ENCODE data around the gene GAS2. TPM values are rescaled to one million over a fixed set of nuclear protein-coding genes. Genes with fewer than 3 reads are reported as not detected.

The GAS2 gene
- total and polyA plus RNA-seq, 2 of the 4 experiments (the other 2 are of a cell fraction): 0.51 to 0.90 TPM

GRCh38 chr11:22728600-22729389 is 62.4 kb downstream of the GAS2 start:
- H2BK5ac ChIP-seq (ENCODE audit: low read depth, low read length, poor library complexity, severe bottlenecking): no peak overlapping the region
- in situ Hi-C loops (cut with MboI; ENCODE audit: low sequenced_read_pairs): no loop called here
- POLR2A ChIA-PET (ENCODE audit: unreplicated experiment): no interaction called here
- no peaks in the 10 kb centered on the region for H3K27me3 ChIP-seq (ENCODE audit: control insufficient read depth, insufficient read depth, low read length)
- H4K5ac ChIP-seq (ENCODE audit: low read depth, low read length): no peak overlapping the region
- no peak overlapping the region for H2AK5ac ChIP-seq (ENCODE audit: low read depth, low read length)
- H2AK9ac ChIP-seq (replicated peaks; ENCODE audit: low read depth, low read length, poor library complexity): no peak overlapping the region
- H2BK15ac ChIP-seq (ENCODE audit: low read depth, low read length): no peak overlapping the region
- H3K36me3 ChIP-seq (ENCODE audit: control insufficient read depth, insufficient read depth, low read length): no peaks in the 10 kb centered on the region
- H3K9ac ChIP-seq (ENCODE audit: low read depth, low read length): no peak overlapping the region
- no peak overlapping the region for H3K23ac ChIP-seq (ENCODE audit: low read depth, low read length)
- no peak overlapping the region for H3K14ac ChIP-seq (replicated peaks; ENCODE audit: low read depth, low read length)
- dilution Hi-C loops (cut with HindIII; ENCODE audit: low sequenced_read_pairs, unreplicated experiment): no loop called here
- no peaks in the 10 kb centered on the region for H3K79me1 ChIP-seq (ENCODE audit: low read depth in 1 of 2, low read length in 2 of 2)
- no peak overlapping the region for H3K18ac ChIP-seq (ENCODE audit: low read depth, low read length)
- H3K56ac ChIP-seq (ENCODE audit: extremely low read depth, insufficient read depth, low read length): no peak overlapping the region
- no peaks in the 10 kb centered on the region for H3K9me1 ChIP-seq (ENCODE audit: insufficient read depth, low read length)
- H2BK20ac ChIP-seq (ENCODE audit: low read depth, low read length): no peak overlapping the region
- ATAC-seq (ENCODE audit: low read depth) (no peak), DNase-seq (no peak)
- no peak overlapping the region for H4K91ac ChIP-seq (ENCODE audit: insufficient read depth, low read depth, low read length)
- no TSS peak for BruUV-seq (replicated peaks)
- whole genome bisulfite sequencing, 2 experiments (ENCODE audit: extremely low coverage in 2 of 2, insufficient read length in 1 of 2): no CpG with 5 or more reads among the region's 3 CpGs
- no peaks in the 10 kb centered on the region for H3K9me3 ChIP-seq (ENCODE audit: control insufficient read depth, insufficient read depth, low read length)
- H4K20me1 ChIP-seq (ENCODE audit: insufficient read depth, low read length): no peaks in the 10 kb centered on the region
- TF ChIP-seq BHLHE40 (IDR thresholded peaks at IDR 0.05; ENCODE audit: low read depth, low read length) (no peak), CHD1 (IDR thresholded peaks at IDR 0.05; ENCODE audit: low read depth, low read length) (no peak), POLR2A (IDR thresholded peaks at IDR 0.05; ENCODE audit: low read depth, low read length) (no peak), ELK1 (IDR thresholded peaks at IDR 0.05; ENCODE audit: borderline replicate concordance, low read depth, low read length) (no peak), RCOR1 (IDR thresholded peaks at IDR 0.05; ENCODE audit: insufficient replicate concordance, low read length) (no peak), MAZ (IDR thresholded peaks at IDR 0.05; ENCODE audit: borderline replicate concordance, low read depth, low read length) (no peak), RAD21 (IDR thresholded peaks at IDR 0.05; ENCODE audit: low read length) (no peak), SMC3 (IDR thresholded peaks at IDR 0.05; ENCODE audit: low read depth, low read length) (no peak), MXI1 (IDR thresholded peaks at IDR 0.05; ENCODE audit: borderline replicate concordance, low read depth, low read length) (no peak)
- intact Hi-C loops (cut with micrococcal nuclease): no loop called here
- H3K4me1 ChIP-seq (ENCODE audit: control insufficient read depth, insufficient read depth, low read length): no peaks in the 10 kb centered on the region
- no peak overlapping the region for H2AFZ ChIP-seq (replicated peaks; ENCODE audit: low read length, poor library complexity)
- H3K4ac ChIP-seq (ENCODE audit: low read depth, low read length): no peak overlapping the region
- H3K4me3 ChIP-seq (ENCODE audit: insufficient read depth, low read depth, low read length): no peak overlapping the region
- CTCF ChIA-PET: no interaction called here
- no peak overlapping the region for H3K4me2 ChIP-seq (ENCODE audit: low read depth, low read length)
- no peak overlapping the region for H3K27ac ChIP-seq (ENCODE audit: insufficient read depth, low read length)
- H2BK120ac ChIP-seq (ENCODE audit: low read depth, low read length): no peak overlapping the region
- H4K8ac ChIP-seq (ENCODE audit: low read depth in 2 of 2, low read length in 2 of 2): no peak overlapping the region

Measured in IMR-90 (cell line).